ENCODE measurements around the gene TRIM9.
"Not testable (repeated sequence)": the region's sequence is repeated elsewhere in the genome, so short reads cannot be mapped to it uniquely, and the experiment has no call there.

Gene TRIM9

GRCh38 chr14:50961605-50962221 lies 133.2 kb downstream of the TRIM9 start:
- peak; percentile 96 for DNase-seq

DNA sequence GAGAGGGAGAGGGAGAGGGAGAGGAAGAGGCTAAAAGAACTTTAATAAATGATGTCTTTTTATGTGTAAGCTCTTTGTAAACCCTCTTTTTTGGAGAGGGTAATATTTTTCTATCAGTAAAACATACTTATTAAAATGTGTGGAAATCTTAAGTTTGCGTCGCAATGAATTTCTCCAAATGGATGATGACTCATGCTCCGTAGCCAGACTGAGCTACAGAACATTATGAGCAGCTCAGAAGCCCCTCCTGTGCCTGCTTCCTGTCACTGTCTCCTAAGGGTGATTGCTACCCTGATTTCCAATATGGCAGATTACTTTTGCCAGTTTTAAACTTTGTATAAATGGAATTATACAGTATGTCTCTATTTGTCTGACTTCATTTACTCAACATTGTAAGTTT lies 137.6 kb downstream of the TRIM9 start:
- DNase-seq, result peak; percentile 57

GRCh38 chr14:50956421-50956820 lies 138.5 kb downstream of the TRIM9 start:
- DNase-seq, result not testable (repeated sequence)

GRCh38 chr14:50955373-50956043 lies 139.4 kb downstream of the TRIM9 start:
- DNase-seq, result peak; percentile 97

DNA sequence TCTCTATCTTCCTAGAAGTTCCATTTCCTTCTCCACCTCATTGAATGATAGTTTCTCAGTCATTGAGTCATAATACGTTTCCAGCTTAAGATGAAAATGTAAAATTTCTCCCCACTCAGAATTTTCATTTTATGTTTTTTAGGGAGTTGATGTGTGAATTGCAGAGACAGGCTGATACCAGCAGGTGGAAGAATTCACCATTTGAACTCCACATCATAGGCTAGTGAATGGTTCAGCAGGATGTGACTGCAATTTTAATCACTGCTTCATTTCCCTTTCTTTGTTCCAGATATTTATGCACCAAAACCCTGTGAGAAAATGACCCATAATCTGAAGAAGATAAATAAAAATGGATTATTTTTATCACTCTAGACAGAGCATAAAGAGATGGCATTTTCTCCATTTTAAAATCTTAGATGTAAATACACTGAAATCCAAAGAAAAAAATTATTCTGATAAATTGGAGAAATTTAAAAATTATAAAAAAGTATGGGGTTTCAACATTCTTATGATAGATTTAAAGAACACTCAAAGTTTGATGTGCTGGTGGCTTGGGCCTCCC lies 140.0 kb downstream of the TRIM9 start:
- DNase-seq, result peak; percentile 66

DNA sequence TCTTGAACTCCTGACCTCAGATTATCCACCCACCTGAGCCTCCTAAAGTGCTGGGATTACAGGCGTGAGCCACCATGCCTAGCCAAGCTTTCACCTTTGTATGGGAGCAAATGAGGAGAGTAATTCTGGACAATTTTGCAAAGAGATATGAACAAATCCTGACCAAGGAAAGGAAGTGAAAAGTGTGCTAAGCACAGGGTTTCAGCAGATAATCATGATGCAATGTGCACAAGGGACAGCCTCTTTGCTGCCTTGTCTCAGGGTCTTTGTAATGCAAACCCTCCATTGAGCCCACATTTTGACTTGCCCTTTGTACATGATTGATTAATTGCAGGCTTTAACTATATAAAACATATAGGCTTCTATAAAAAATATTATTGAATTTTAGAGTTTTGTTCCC lies 141.4 kb downstream of the TRIM9 start:
- no peak for DNase-seq

- DNase-seq, result no peak
Observed at GRCh38 chr14:50951032-50951431, 143.9 kb downstream of the TRIM9 start.

GRCh38 chr14:50948205-50948604 lies 146.7 kb downstream of the TRIM9 start:
- DNase-seq, result no peak

DNA sequence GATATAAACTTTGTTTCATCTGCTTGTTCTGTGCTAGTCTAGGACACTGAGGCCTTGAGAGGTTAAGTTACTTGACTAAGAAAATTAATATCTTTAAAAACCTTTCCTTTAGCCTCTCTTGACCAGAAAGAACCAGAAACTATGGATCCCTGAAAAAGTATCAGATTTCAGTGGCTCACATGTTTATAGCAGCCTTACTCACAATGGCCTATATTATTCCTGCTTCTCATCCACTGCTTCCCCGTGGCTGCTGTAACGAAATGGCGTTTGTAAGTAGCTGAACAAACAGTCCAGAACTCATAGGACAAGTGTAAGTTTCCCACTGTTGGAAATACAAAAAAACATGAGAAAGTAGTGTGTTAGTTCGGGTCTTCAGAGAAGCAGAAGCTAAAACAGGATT lies 147.5 kb downstream of the TRIM9 start:
- peak; percentile 14 for DNase-seq

DNA sequence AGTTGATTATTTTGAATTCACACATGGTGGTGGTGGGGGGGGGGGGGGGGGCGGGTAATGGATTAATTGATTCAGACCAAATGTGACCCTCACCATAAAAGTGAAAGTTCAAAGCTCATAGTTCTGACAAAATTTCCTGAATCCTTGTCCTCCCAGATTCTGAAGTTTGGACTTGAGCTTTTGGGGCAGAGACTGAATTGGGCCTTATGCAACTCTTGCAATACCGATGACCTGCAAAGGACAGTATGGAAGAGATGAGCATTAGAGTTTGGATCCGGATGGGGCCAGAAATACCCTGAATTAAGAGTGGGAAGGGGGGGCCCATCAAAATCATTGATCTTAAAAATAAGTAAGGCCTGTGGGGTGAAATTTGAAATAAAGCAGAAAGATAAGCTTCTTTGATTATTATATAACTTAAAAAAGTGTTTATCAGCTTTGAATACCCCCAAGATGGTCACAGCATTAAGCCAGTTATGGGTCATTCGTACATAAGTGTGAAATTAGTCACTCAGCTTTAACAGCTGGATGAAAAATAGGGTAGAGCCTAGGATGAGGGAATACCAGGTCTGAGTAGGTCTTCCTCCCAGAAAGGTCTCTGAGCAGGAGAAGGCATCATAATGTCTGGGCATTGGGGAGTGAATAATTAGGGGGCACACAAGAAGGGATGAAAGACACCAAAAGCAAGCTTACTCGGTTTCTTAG lies 148.5 kb downstream of the TRIM9 start:
- DNase-seq, result no peak

DNA sequence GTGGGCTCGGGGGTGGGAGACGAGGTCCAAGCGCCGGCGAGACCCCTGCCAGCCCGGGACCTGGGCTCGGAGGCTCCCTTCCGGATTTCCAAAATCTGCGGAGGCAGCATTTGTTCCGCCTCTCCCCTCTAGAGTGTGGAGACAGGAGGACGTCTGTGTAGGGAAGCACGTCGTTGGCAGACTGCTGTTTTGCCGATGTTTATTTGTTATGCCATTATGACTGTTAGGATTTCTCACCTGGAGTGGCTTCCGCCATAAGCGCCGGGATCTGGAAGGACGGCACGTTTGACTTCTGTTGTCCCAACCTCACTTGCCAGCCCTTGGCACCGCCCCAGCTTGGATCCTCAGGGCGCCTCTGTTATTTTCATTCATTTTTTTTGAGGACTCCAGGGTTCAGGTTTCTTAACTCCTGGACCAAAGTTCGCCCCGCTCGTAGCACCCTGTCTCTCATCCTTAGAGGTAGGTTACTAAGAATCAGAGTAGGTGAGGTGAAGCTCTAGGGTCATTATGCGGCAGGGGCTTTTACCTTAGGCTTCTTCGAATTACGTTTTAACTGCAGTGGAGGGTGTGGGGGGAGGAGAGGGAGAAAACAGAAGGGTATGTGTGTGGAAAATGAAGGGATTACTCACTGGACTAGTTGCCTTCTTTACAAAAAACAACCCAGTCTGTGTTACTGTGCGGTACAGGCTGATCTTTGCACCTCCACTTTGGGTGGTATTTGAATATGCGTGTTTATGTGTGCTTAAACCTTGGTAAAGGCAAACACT lies 150.1 kb downstream of the TRIM9 start:
- peak; percentile 36 for DNase-seq

GRCh38 chr14:50943943-50944646 lies 150.8 kb downstream of the TRIM9 start, which contains the start of gene PYGL:
Gene PYGL, minus strand, starts transcription at chr14:50944483. Its CDS starts 80 bp downstream, at chr14:50944403.
- DNase-seq, result peak; percentile 64

DNA sequence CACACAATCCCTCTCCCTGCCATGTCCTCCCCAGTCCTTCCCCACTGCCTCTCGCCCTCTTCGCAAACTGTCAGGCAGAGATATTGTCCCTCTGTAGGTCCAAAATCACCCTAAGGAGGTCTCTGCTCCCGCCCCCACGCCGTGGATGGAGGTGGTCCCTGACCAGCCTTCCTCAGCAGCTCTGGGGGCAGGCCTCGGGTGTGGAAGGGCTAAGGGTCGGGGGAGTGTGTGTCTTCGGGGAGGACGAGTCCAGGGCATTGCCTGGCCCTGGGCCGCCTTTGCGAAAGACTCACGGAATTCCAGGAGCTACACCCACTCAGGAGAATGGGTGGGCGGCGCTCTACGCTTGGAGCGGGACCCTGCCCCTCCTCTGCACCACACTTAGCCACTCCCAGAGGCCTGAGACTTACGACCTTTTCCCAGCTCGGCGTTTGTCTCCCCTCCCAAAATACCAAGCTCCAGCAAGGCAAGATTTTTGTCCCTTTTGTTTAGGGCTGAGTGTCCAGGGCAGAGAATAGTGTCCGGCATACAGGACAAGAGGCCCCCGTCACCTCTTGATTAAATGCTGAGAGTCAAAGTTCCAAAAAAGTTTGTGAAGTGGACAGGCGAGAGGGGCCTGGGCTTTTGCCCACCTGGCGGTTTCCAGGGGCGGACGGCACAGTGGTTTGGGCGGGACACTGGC lies 151.5 kb downstream of the TRIM9 start:
- DNase-seq, result peak; percentile 23

GRCh38 chr14:50941638-50942037 lies 153.3 kb downstream of the TRIM9 start:
- DNase-seq, result not testable (repeated sequence)

- peak; percentile 67 for DNase-seq
Observed at GRCh38 chr14:50941151-50941550, 153.8 kb downstream of the TRIM9 start.

DNA sequence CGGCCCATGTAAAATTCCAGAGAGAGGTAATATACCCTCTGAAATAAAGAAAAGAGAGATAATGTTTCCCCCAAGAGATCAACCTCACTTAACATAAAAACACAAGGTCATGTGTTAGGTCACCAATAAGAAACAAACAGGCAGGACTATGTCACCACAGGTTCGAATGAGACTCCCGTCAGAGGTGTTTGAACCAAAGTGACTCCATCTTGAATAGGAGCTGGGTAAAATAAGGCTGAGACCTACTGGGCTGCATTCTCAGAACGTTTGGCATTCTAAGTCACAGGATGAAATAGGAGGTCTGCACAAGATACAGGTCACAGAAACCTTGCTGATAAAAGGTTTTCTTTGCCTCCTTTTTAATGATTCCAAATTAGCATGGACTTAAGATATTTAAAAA lies 157.1 kb downstream of the TRIM9 start:
- no peak for DNase-seq

GRCh38 chr14:50937325-50937724 lies 157.6 kb downstream of the TRIM9 start:
- DNase-seq, result peak; percentile 71

DNA sequence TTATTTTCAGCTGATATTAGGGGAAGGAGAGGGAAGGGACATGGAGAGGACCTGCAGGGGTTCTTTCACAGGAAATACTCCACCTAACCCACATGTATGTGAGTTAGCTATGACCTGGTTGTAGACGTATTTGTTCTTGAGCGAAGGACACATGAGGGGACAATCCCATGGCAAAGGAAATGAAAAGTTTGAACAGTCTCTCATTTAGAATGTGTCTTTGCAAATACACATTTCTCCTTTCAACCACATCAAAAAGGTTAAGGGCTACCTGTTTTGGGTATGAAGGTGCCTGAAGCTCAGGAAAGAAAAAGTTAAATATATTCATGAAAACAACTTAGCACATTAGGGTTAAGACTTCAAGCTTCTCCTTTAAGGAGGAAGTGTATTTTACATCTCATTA lies 158.0 kb downstream of the TRIM9 start:
- DNase-seq, result no peak

DNA sequence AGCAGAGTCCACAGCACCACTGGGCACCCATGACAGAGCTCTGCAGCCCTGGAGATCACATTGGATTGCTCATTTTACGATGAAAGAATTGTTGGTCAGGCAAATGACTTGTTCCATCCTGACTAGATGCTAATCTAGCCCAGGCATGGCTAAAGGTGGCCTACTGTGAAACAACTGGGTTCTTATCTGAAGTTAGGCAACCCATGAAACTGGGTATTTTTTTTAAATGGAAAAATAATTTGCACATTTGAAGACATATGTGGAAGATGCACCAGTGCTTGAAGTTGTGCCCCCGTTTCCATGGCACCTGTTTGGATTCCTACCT lies 158.9 kb downstream of the TRIM9 start:
- DNase-seq, result no peak

GRCh38 chr14:50935126-50936015 lies 159.5 kb downstream of the TRIM9 start:
- DNase-seq, result no peak

Measured in fibroblast of skin of right biceps (primary cell).